GM12878 (cell line): ENCODE measurements around the gene ICE2. TPM values are rescaled to one million over a fixed set of nuclear protein-coding genes. Genes with fewer than 3 reads are reported as not detected.

Experiments
- ATAC-seq: fragments of 200-7000 bp; cut with Tn5 transposase; 3 replicates; pipeline ENCODE4 v1.9.1; 2020; ENCODE audit warnings: mild to moderate bottlenecking, moderate library complexity
- BruUV-seq: library from RNA; stranded (reverse); fragments of 400-500 nt; replicated peaks from 2 replicates; lab custom pipeline; 2021; lab: Mats Ljungman, UMichigan
- CTCF ChIA-PET: fragments of 300-600 bp; sonication (Branson Sonifier 250); formaldehyde crosslinking; extraction: SDS; loops from one replicate; lab custom pipeline; 2021; ENCODE audit warnings: inconsistent platforms; lab: Yijun Ruan, JAX
- POLR2A ChIA-PET: fragments of 350-600 bp; formaldehyde crosslinking; extraction: SDS; loops from one replicate; lab custom pipeline; 2021; ENCODE audit warnings: inconsistent platforms; lab: Charles Lee
- RAD21 ChIA-PET: fragments of 300-600 bp; sonication (Branson Sonifier 250); formaldehyde crosslinking; loops from one replicate; lab custom pipeline; 2023; ENCODE audit warnings: antibody characterized with exemption; ENCODE audit not compliant: unreplicated experiment; lab: Charles Lee
- SMC1A ChIA-PET: fragments of 300-600 bp; sonication (Branson Sonifier 250); formaldehyde crosslinking; loops from one replicate; lab custom pipeline; 2023; ENCODE audit not compliant: unreplicated experiment, uncharacterized antibody; lab: Charles Lee
- DNase-seq: peaks from one replicate; pipeline ENCODE4 v3.0.0-alpha.2; 2011; ENCODE audit warnings: low read depth, low spot score
- FAIRE-seq: peaks from 3 replicates; lab custom pipeline; 2011; peaks lifted over from hg19 to GRCh38; lab: Jason Lieb, UNC
- H2AFZ ChIP-seq: 2 replicates; pipeline ENCODE4 v1.6.0; 2011; ENCODE audit warnings: low read depth, low read length, control low read depth; ENCODE audit not compliant: control insufficient read depth
- H3K27ac ChIP-seq: 2 replicates; pipeline ENCODE4 v1.5.1; 2011; ENCODE audit warnings: control low read depth; ENCODE audit not compliant: control insufficient read depth, insufficient read depth
- H3K27me3 ChIP-seq, 2 experiments: replicated peaks in 1 of 2; 2 replicates each; pipeline versions ENCODE4 v1.6.0 to v1.6.1; 2011; ENCODE audit warnings: low read length in 1 of 2; ENCODE audit not compliant: control insufficient read depth in 2 of 2, insufficient read depth in 2 of 2
- H3K36me3 ChIP-seq, 2 experiments: 2 replicates each; pipeline ENCODE4 v1.5.1; 2011; ENCODE audit warnings: low read length in 1 of 2; ENCODE audit not compliant: control insufficient read depth in 2 of 2, insufficient read depth in 2 of 2
- H3K4me1 ChIP-seq: 2 replicates; pipeline ENCODE4 v1.6.1; 2011; ENCODE audit warnings: mild to moderate bottlenecking, low read length, moderate library complexity, mixed read lengths; ENCODE audit not compliant: control insufficient read depth, insufficient read depth
- H3K4me2 ChIP-seq: 2 replicates; pipeline ENCODE4 v1.6.0; 2011; ENCODE audit warnings: control low read depth; ENCODE audit not compliant: control insufficient read depth, insufficient read depth
- H3K4me3 ChIP-seq: fragments of 200-600 bp; sonication (generic); 2 replicates; pipeline ENCODE4 v1.5.1; 2016
- H3K79me2 ChIP-seq: 2 replicates; pipeline ENCODE4 v1.6.0; 2011; ENCODE audit warnings: low read length; ENCODE audit not compliant: control insufficient read depth, insufficient read depth
- H3K9ac ChIP-seq: 2 replicates; pipeline ENCODE4 v1.8.0; 2011; ENCODE audit warnings: low read length, control low read depth, mixed read lengths; ENCODE audit not compliant: control insufficient read depth, insufficient read depth
- H3K9me3 ChIP-seq: replicated peaks from 3 replicates; pipeline ENCODE4 v1.5.1; 2011; ENCODE audit warnings: mild to moderate bottlenecking, low read length; ENCODE audit not compliant: control insufficient read depth, insufficient read depth
- H4K20me1 ChIP-seq: 2 replicates; pipeline ENCODE4 v1.6.0; 2011; ENCODE audit not compliant: control insufficient read depth, insufficient read depth
- ATF2 ChIP-seq: IDR thresholded peaks from 2 replicates; pipeline ENCODE4 v1.6.1; 2012; ENCODE audit warnings: low read length, inconsistent platforms
- E4F1 ChIP-seq: fragments of 450-650 bp; IDR thresholded peaks from 2 replicates; pipeline ENCODE4 v1.6.1; 2018; ENCODE audit warnings: borderline replicate concordance, mild to moderate bottlenecking; ENCODE audit not compliant: partially characterized antibody
- MLLT1 ChIP-seq: fragments of 450-650 bp; IDR thresholded peaks from 2 replicates; pipeline ENCODE4 v1.6.1; 2016; ENCODE audit warnings: mild to moderate bottlenecking
- NKRF ChIP-seq: fragments of 450-650 bp; conservative IDR thresholded peaks from 2 replicates; pipeline ENCODE4 v1.6.1; 2017; ENCODE audit warnings: mild to moderate bottlenecking, moderate library complexity
- RAD21 ChIP-seq: IDR thresholded peaks from 2 replicates; pipeline ENCODE4 v1.6.1; 2011; ENCODE audit warnings: mild to moderate bottlenecking, low read depth, low read length, moderate library complexity; ENCODE audit not compliant: insufficient read depth
- RB1 ChIP-seq: fragments of 450-650 bp; formaldehyde crosslinking; IDR thresholded peaks from 2 replicates; pipeline ENCODE4 v1.6.1; 2017; ENCODE audit warnings: mild to moderate bottlenecking, borderline replicate concordance
- SKIL ChIP-seq: fragments of 450-650 bp; IDR thresholded peaks from 2 replicates; pipeline ENCODE4 v1.6.1; 2017; ENCODE audit warnings: mild to moderate bottlenecking, low read depth, inconsistent platforms; ENCODE audit not compliant: poor library complexity, severe bottlenecking
- SMAD5 ChIP-seq: IDR thresholded peaks from 2 replicates; pipeline ENCODE4 v1.6.1; 2016; ENCODE audit warnings: antibody characterized with exemption, low read depth
- TBL1XR1 ChIP-seq: IDR thresholded peaks from 2 replicates; pipeline ENCODE4 v1.6.1; 2012; ENCODE audit warnings: low read depth, low read length, improper control_type of control experiment
- WGBS: methylation state at CpG from one replicate; pipeline ENCODE4 v1.1.6; 2016; ENCODE audit warnings: low lambda C conversion rate; ENCODE audit not compliant: insufficient replicate concordance, insufficient coverage; ENCODE audit errors: missing lambda C conversion rate; 5-methylcytosine and 5-hydroxymethylcytosine counted together
- in situ Hi-C: fragments of 300-500 bp; cut with MboI; formaldehyde crosslinking; loops from 9 replicates; pipeline ENCODE4 v1.14.3; 2018; ENCODE audit warnings: mixed read lengths
- intact Hi-C: fragments of 100-400 bp; cut with micrococcal nuclease; formaldehyde crosslinking; loops from one replicate; pipeline ENCODE4 v1.14.2; 2022; ENCODE audit not compliant: unreplicated experiment
- polyA plus RNA-seq, 11 experiments: library from polyadenylated mRNA; depleted of rRNA in 4 of 11; unstranded in 6 of 11; stranded (reverse) in 5 of 11; fragments of >200 nt; fragmentation: Nextera tagmentation in 4 of 11; fragmentation: Illumina TruSeq in 1 of 11; extraction: Ambion mirVana in 4 of 11; extraction: Trizol in 1 of 11; gene quantifications; 1 replicate in 1 of 11; 2 replicates in 10 of 11; pipeline versions ENCODE4 v1.2.1 to v1.2.3, GENCODE V29; 2011 to 2016; ENCODE audit warnings: inconsistent platforms in 2 of 11, missing spikeins in 2 of 11, low read depth in 1 of 11
- total RNA-seq, 4 experiments: library from RNA; depleted of rRNA in 3 of 4; stranded (reverse); fragments of >200 nt in 3 of 4; fragmentation: Illumina TruSeq in 1 of 4; extraction: Trizol in 1 of 4; gene quantifications; 2 replicates each; pipeline versions ENCODE4 v1.2.1 to v1.2.3, GENCODE V29; 2013 to 2021

ICE2 gene
- total and polyA plus RNA-seq, 10 of the 15 experiments (the other 5 are each of a cell fraction or from before 2014, with no cell fraction given) = 14.2 to 62.0 (median 44.9) TPM

GRCh38 chr15:60396958-60397771 lies 81.8 kb downstream of the ICE2 start:
- in situ Hi-C loops (no loop called here), intact Hi-C loops (loop anchor here (2.0 to 10.0 kb wide), 3 partner anchors 82 to 710 kb away; partner anchors contain the start of genes BNIP2 and ICE2)
- ChIA-PET POLR2A (interaction anchor here (0.5 to 0.8 kb wide), 3 partner anchors 13 to 86 kb away, joined by 3 to 8 read pairs (median 3); no protein-coding TSS in a partner anchor), CTCF (interaction anchor here (1.2 to 2.1 kb wide), 3 partner anchors 9 to 124 kb away, joined by 3 to 9 read pairs (median 5); no protein-coding TSS in a partner anchor), RAD21 (interaction anchor here (1.2 to 1.7 kb wide), 3 partner anchors 175 to 188 kb away, joined by 3 read pairs; no protein-coding TSS in a partner anchor), SMC1A (interaction anchor here (0.6 kb wide), 1 partner anchor 42 kb away, joined by 3 read pairs; no protein-coding TSS in a partner anchor)
- H3K9me3 ChIP-seq = no peaks in the 10 kb centered on the region
- peak overlapping the region; percentile 89 for H2AFZ ChIP-seq
- peak overlapping the region; percentile 88 for H3K4me3 ChIP-seq
- peak overlapping the region; percentile 75 for H3K9ac ChIP-seq
- H3K79me2 ChIP-seq = peaks cover 26% of the 10 kb centered on the region
- DNase-seq = peak; percentile 53
- H3K36me3 ChIP-seq = peaks cover 0 to 7% of the 10 kb centered on the region in 2 experiments; a peak in 1 of 4 replicates
- peak overlapping the region; percentile 98 for H3K4me2 ChIP-seq
- H4K20me1 ChIP-seq = no peaks in the 10 kb centered on the region
- H3K27ac ChIP-seq = peak overlapping the region; percentile 48
- H3K4me1 ChIP-seq = peaks cover 8% of the 10 kb centered on the region; the same call in 1 of the 2 replicates
- under 1% methylated on average over 27 of the region's 37 CpGs for WGBS
- no TSS peak for BruUV-seq
- no peaks in the 10 kb centered on the region for H3K27me3 ChIP-seq
- peak; percentile 89 for FAIRE-seq
- ATAC-seq = peak; percentile 87
- TF ChIP-seq TBL1XR1 (no peak), SMAD5 (no peak), E4F1 (no peak), RB1 (no peak), RAD21 (peak; percentile 5; the same call in 1 of the 2 replicates), SKIL (no peak), NKRF (peak; percentile 60; the same call in 1 of the 2 replicates), MLLT1 (no peak), ATF2 (no peak)
